Heart right ventricle (tissue), 16 donors: ENCODE data around the gene GPR173. TPM values are rescaled to one million over a fixed set of nuclear protein-coding genes. Genes with fewer than 3 reads are reported as not detected.

Experiments
- ATAC-seq, 8 donors: fragments of 200-7000 bp; cut with Tn5 transposase; one replicate each; pipeline ENCODE4 v1.9.1; 2020; ENCODE audit warnings: mild to moderate bottlenecking in 8 of 8, moderate library complexity in 8 of 8, moderate number of reproducible peaks in 1 of 8
- DNase-seq, 2 donors: peaks; one replicate each; pipeline ENCODE4 v3.0.0-alpha.2; 2020
- H3K27ac ChIP-seq, 10 donors: fragments of 200-600 bp; sonication (generic) in 2 of 10; one replicate each; pipeline versions ENCODE4 v1.5.0 to v1.8.0; 2020 to 2022; ENCODE audit warnings: mild to moderate bottlenecking in 3 of 10
- H3K27me3 ChIP-seq, 7 donors: fragments of 200-600 bp; one replicate each; pipeline ENCODE4 v1.8.0; 2021 to 2022; ENCODE audit warnings: mild to moderate bottlenecking in 2 of 7
- H3K36me3 ChIP-seq, 9 donors: fragments of 200-600 bp; sonication (generic) in 1 of 9; one replicate each; pipeline versions ENCODE4 v1.5.0 to v1.8.0; 2020 to 2022; ENCODE audit warnings: mild to moderate bottlenecking in 2 of 9
- H3K4me1 ChIP-seq, 9 donors: fragments of 200-600 bp; sonication (generic) in 1 of 9; one replicate each; pipeline versions ENCODE4 v1.5.0 to v1.8.0; 2020 to 2022; ENCODE audit warnings: mild to moderate bottlenecking in 4 of 9
- H3K4me3 ChIP-seq, 10 donors: fragments of 200-600 bp; sonication (generic) in 2 of 10; one replicate each; pipeline versions ENCODE4 v1.5.0 to v1.8.0; 2020 to 2022; ENCODE audit warnings: mild to moderate bottlenecking in 7 of 10, moderate library complexity in 2 of 10
- H3K9me3 ChIP-seq, 11 donors: fragments of 200-600 bp in 10 of 11; sonication (generic) in 2 of 11; one replicate each; pipeline versions ENCODE4 v1.5.0 to v1.8.0; 2013 to 2022; ENCODE audit warnings: mild to moderate bottlenecking in 2 of 11, control low read depth in 1 of 11, moderate library complexity in 1 of 11
- CTCF ChIP-seq, 9 donors: fragments of 200-600 bp; sonication (generic) in 2 of 9; IDR thresholded peaks; one replicate each; pipeline versions ENCODE4 v1.5.0 to v1.8.0; 2021 to 2022; ENCODE audit warnings: antibody characterized with exemption in 9 of 9, mild to moderate bottlenecking in 5 of 9, moderate library complexity in 1 of 9
- WGBS, 2 donors: extraction: QIAGEN DNeasy Blood & Tissue Kit; methylation state at CpG; one replicate each; pipeline ENCODE4 v1.1.7; 2013; ENCODE audit warnings: inconsistent platforms in 1 of 2; 5-methylcytosine and 5-hydroxymethylcytosine counted together
- intact Hi-C, 10 donors: fragments of 100-400 bp; cut with DNase I; formaldehyde crosslinking; loops; one replicate each; pipeline versions ENCODE4 v1.11.1 to v1.14.2; 2022
- polyA plus RNA-seq, 2 donors: library from polyadenylated mRNA; stranded (reverse); fragments of 200-250 nt; gene quantifications; one replicate each; pipeline ENCODE4 v1.2.3, GENCODE V29; 2013
- total RNA-seq, 10 donors: library from RNA; stranded (reverse); fragmentation: NEBNext Ultra II Directional in 3 of 10; extraction: Animal tissue kit (Norgen Biotek cat#: 25700) in 3 of 10; gene quantifications; one replicate each; pipeline versions ENCODE4 v1.2.1 to v1.2.4, GENCODE V29; 2021 to 2023
- donor health status: Arrhythmogenic right ventricular cardiomyopathy.
- donor health status: ischemic (EF 13 %, LVEDD 7.1; RV severe dilation, severe dysfunction).
- donor health status: healthy with polysubstance abuse.
- donor health status: DM: no; HTN: yes; CAD: no.
- donor health status: DM: no; HTN: no; CAD: no.
- donor health status: ischemic (EF 25% LVEDD 6.9; RV normal size, moderate dysfunction).
- donor health status: ischemic (EF 25% LVEDD 5.7; RV mildly dilated, moderate dysfunction).
- donor health status: healthy.
- donor health status: DM: yes; HTN: yes; CAD: no.
- donor health status: Ischemic cardiomyopathy.
- donor health status: ischemic (EF 35%, LVEDD 5.7; RV mildly dilated, moderate dysfunction).
- donor health status: nonischemic (EF 11% LVEDD 7.7; RV severe dilation, severe dysfunction).
- donor health status: DM: yes; HTN: yes; CAD: no.
- donor health status: PGD.
- donor health status: ischemic (EF 29% LVEDD 5.4; RV normal size, mild dysfunction).
- donor health status: nonischemic (EF 23%, LVEDD 6.1; RV moderate dilation, normal function).

GPR173 gene
- total and polyA plus RNA-seq, 12 donors, result 0.54 to 2.5 (median 0.73) TPM

DNA sequence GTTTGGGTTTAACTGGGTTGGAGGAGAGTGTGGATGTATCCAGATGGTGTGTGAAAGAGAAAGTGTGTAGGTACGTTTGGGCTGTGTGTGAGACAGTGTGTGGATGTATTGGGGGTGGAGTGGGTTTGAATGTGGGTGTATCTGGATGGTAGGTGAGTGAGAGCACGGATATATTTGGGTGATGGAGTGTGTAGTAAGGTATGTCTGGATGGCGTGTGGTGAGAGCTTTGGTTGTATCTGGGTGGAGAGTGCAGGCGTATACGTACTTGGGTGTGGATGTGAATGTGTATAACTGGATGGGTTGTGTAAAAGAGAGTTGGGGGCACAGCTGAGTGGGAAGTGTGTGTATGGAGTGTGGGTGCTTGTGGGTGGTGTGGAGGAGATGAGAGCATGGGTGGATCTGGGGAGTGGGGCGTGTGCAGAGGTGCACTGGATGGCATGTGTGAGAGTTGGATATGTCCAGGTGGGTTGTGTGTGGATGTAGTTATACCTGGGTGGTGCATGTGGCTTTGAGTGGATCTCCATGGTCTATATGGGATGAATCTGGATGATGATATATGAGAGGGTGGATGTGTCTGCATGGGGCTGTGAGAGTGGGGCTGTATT lies 6.8 kb downstream of the GPR173 start:
- Histone ChIP-seq H3K27ac (no peak overlapping the region), H3K4me3 (no peak overlapping the region)
- no peak for DNase-seq

GRCh38 chrX:53056292-53056691 lies 7.7 kb downstream of the GPR173 start:
- DNase-seq, result no peak
- ATAC-seq, result no peak
- H3K9me3 ChIP-seq, result no peaks in the 10 kb centered on the region

More for the DNA sequence above, 6.8 kb downstream of the GPR173 start:
- WGBS, 2 donors, result 91 to 94% methylated on average over 6 of the region's 6 CpGs
- ATAC-seq, result no peak
- TF ChIP-seq CTCF (IDR thresholded peaks at IDR 0.05), result no peak
- no peaks in the 10 kb centered on the region for H3K4me1 ChIP-seq
- no peaks in the 10 kb centered on the region for H3K9me3 ChIP-seq
- peaks cover 0 to 15% (median 0%) of the 10 kb centered on the region in 7 donors for H3K27me3 ChIP-seq
- intact Hi-C loops, result no loop called here
- no peaks in the 10 kb centered on the region for H3K36me3 ChIP-seq

DNA sequence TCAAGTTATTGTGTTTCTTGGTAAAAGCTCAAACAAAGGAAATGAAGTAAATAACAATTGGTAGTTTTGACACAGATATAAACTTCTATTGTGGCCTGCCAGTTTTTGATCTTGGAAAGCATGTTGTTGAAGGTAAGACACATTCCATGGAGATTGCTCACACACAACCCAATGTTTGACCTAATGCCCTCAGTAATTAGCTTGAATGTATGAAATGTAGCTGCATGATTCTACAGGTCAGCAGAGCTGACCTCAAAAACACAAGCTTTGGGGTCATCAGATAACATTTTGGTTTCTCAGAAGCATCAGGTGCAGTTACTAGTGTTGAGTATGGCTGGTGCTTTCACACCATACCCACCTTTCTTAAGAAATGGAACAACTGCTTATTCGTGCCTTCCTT lies 16.5 kb downstream of the GPR173 start:
- DNase-seq, result no peak
- intact Hi-C loops, result no loop called here
- no peak for ATAC-seq
- no peaks in the 10 kb centered on the region for H3K9me3 ChIP-seq
- no peak for TF ChIP-seq CTCF (IDR thresholded peaks at IDR 0.05)
- no peaks in the 10 kb centered on the region for H3K36me3 ChIP-seq
- peaks cover 0 to 69% (median 0%) of the 10 kb centered on the region in 7 donors for H3K27me3 ChIP-seq
- no peak overlapping the region for H3K27ac ChIP-seq
- 78 to 92% methylated on average over 1 of the region's 1 CpG for WGBS, 2 donors
- no peak overlapping the region for H3K4me3 ChIP-seq
- no peaks in the 10 kb centered on the region for H3K4me1 ChIP-seq

More at GRCh38 chrX:53056292-53056691, 7.7 kb downstream of the GPR173 start:
- no peak overlapping the region for H3K4me3 ChIP-seq
- peaks cover 0 to 11% (median 0%) of the 10 kb centered on the region in 7 donors for H3K27me3 ChIP-seq
- H3K27ac ChIP-seq, result no peak overlapping the region
- intact Hi-C loops, result no loop called here
- no peak for TF ChIP-seq CTCF (IDR thresholded peaks at IDR 0.05)
- H3K4me1 ChIP-seq, result no peaks in the 10 kb centered on the region
- no peaks in the 10 kb centered on the region for H3K36me3 ChIP-seq
- 88 to 91% methylated on average over 5 of the region's 5 CpGs for WGBS, 2 donors

DNA sequence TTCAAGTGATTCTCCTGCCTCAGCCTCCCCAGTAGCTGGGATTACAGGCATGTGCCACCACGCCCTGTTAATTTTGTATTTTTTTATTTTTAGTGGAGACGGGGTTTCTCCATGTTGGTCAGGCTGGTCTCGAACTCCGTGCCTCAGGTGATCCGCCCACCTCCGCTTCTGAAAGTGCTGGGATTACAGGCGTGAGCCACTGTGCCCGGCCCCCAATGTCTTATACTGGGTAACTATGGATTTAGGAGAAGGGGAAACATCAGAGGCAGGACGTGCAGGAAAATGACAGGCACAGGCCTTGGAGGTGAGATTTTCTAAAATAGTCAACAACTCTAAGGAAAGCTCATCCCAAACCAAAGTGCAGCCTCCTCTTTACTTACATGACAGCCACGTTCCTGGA lies 22.5 kb downstream of the GPR173 start:
- WGBS, 2 donors, result 88% methylated on average over 9 to 10 of the region's 10 CpGs
- intact Hi-C loops, result loop anchor here in 3 of 10 donors (1.0 to 2.0 kb wide), 3 partner anchors 18 to 22 kb away; no protein-coding TSS in a partner anchor

More for the DNA sequence above, 22.5 kb downstream of the GPR173 start:
- Histone ChIP-seq H3K36me3 (no peaks in the 10 kb centered on the region), H3K4me3 (no peak overlapping the region), H3K27ac (no peak overlapping the region), H3K27me3 (peaks cover 0 to 52% (median 0%) of the 10 kb centered on the region in 7 donors), H3K4me1 (peaks cover 0 to 11% (median 0%) of the 10 kb centered on the region in 9 donors), H3K9me3 (no peaks in the 10 kb centered on the region)
- DNase-seq, result no peak
- no peak for ATAC-seq
- TF ChIP-seq CTCF (IDR thresholded peaks at IDR 0.05), result no peak
